HepG2 (cell line): ENCODE results near the gene WDR48. TPM values are rescaled to one million over a fixed set of nuclear protein-coding genes. Genes with fewer than 3 reads are reported as not detected.
A peak's percentile ranks its signal among the peaks of the same experiment; 100 is the strongest.

ENCODE experiments used
- ATAC-seq: fragments of 200-7000 bp; cut with Tn5 transposase; 3 replicates; pipeline ENCODE4 v1.9.1; 2020; ENCODE audit warnings: mild to moderate bottlenecking, moderate library complexity
- BruUV-seq: library from RNA; stranded (reverse); fragments of 400-500 nt; replicated peaks from 2 replicates; lab custom pipeline; 2021; lab: Mats Ljungman, UMichigan
- CTCF ChIA-PET: fragments of 300-600 bp; formaldehyde crosslinking; extraction: SDS; loops from one replicate; lab custom pipeline; 2021; ENCODE audit warnings: low total read pairs, inconsistent platforms, low intra/inter-chr PET ratio; lab: Yijun Ruan, JAX
- POLR2A ChIA-PET: fragments of 350-600 bp; sonication (Branson Sonifier 250); formaldehyde crosslinking; loops from one replicate; lab custom pipeline; 2020; ENCODE audit warnings: antibody characterized with exemption, inconsistent platforms; lab: Yijun Ruan, JAX
- DNase-seq: peaks from one replicate; pipeline ENCODE4 v3.0.0-alpha.2; 2015; ENCODE audit warnings: low spot score
- FAIRE-seq: peaks from 3 replicates; lab custom pipeline; 2011; peaks lifted over from hg19 to GRCh38; lab: Jason Lieb, UNC
- H2AFZ ChIP-seq: one replicate; pipeline ENCODE4 v1.6.1; 2011; ENCODE audit warnings: low read length, inconsistent platforms
- H3K27ac ChIP-seq: fragments of 300-600 bp; 3 replicates; pipeline ENCODE4 v1.8.0; 2011; ENCODE audit warnings: mixed run types, mild to moderate bottlenecking, mixed read lengths, low read length, inconsistent platforms; ENCODE audit not compliant: insufficient read depth; ENCODE audit errors: extremely low read length
- H3K27me3 ChIP-seq, 2 experiments: fragments of 200-600 bp in 1 of 2; 2 replicates in 1 of 2; 3 replicates in 1 of 2; pipeline versions ENCODE4 v1.6.0 to v1.8.0; 2011; ENCODE audit warnings: low read length in 2 of 2, mild to moderate bottlenecking in 2 of 2, moderate library complexity in 2 of 2, inconsistent platforms in 1 of 2; ENCODE audit not compliant: insufficient read depth in 2 of 2, control insufficient read depth in 1 of 2
- H3K36me3 ChIP-seq, 2 experiments: fragments of 200-600 bp in 1 of 2; replicated peaks in 1 of 2; 2 replicates in 1 of 2; 3 replicates in 1 of 2; pipeline versions ENCODE4 v1.5.1 to v1.8.0; 2011; ENCODE audit warnings: low read length in 2 of 2, inconsistent platforms in 1 of 2; ENCODE audit not compliant: insufficient read depth in 2 of 2, control insufficient read depth in 1 of 2
- H3K4me1 ChIP-seq: 2 replicates; pipeline ENCODE4 v1.5.1; 2012; ENCODE audit warnings: low read length, inconsistent platforms; ENCODE audit not compliant: insufficient read depth
- H3K4me2 ChIP-seq: 2 replicates; pipeline ENCODE4 v1.6.0; 2011; ENCODE audit warnings: low read depth, low read length, inconsistent platforms
- H3K4me3 ChIP-seq, 3 experiments: fragments of 200-600 bp in 1 of 3; sonication (generic), shearing (Covaris generic) in 1 of 3; replicated peaks in 1 of 3; 2 replicates each; pipeline ENCODE4 v1.5.1; 2011 to 2016; ENCODE audit warnings: low read length in 3 of 3, inconsistent platforms in 2 of 3, low read depth in 2 of 3, mild to moderate bottlenecking in 2 of 3, control low read depth in 1 of 3, mixed read lengths in 1 of 3; ENCODE audit not compliant: insufficient read depth in 1 of 3
- H3K79me2 ChIP-seq: one replicate; pipeline ENCODE4 v1.6.1; 2011; ENCODE audit warnings: low read length, inconsistent platforms; ENCODE audit not compliant: insufficient read depth
- H3K9ac ChIP-seq: 2 replicates; pipeline ENCODE4 v1.6.0; 2011; ENCODE audit warnings: mild to moderate bottlenecking, low read depth, low read length, inconsistent platforms; ENCODE audit not compliant: insufficient read depth
- H3K9me3 ChIP-seq: 2 replicates; pipeline ENCODE4 v1.5.1; 2012; ENCODE audit warnings: mild to moderate bottlenecking, low read length
- H4K20me1 ChIP-seq: 2 replicates; pipeline ENCODE4 v1.6.0; 2011; ENCODE audit warnings: inconsistent platforms, mild to moderate bottlenecking, low read length, moderate library complexity; ENCODE audit not compliant: insufficient read depth
- DZIP1 ChIP-seq: sonication (generic); formaldehyde crosslinking; IDR thresholded peaks from 2 replicates; pipeline ENCODE4 v1.5.0; 2020; ENCODE audit warnings: mild to moderate bottlenecking, missing genetic modification reagents
- ETS1 ChIP-seq: sonication (generic); formaldehyde crosslinking; IDR thresholded peaks from 2 replicates; pipeline ENCODE4 v1.4.0; 2020; ENCODE audit warnings: missing genetic modification reagents
- HINFP ChIP-seq: sonication (generic); formaldehyde crosslinking; IDR thresholded peaks from 2 replicates; pipeline ENCODE4 v1.4.0; 2020; ENCODE audit warnings: low read depth, mild to moderate bottlenecking, missing genetic modification reagents
- MTA1 ChIP-seq: sonication (generic); formaldehyde crosslinking; IDR thresholded peaks from 2 replicates; pipeline ENCODE4 v1.4.0; 2020; ENCODE audit warnings: missing genetic modification reagents, mild to moderate bottlenecking, borderline replicate concordance
- PBX2 ChIP-seq: IDR thresholded peaks from 2 replicates; pipeline ENCODE4 v1.6.1; 2016; ENCODE audit warnings: control low read depth
- TEAD3 ChIP-seq: optimal IDR thresholded peaks from 2 replicates; pipeline ENCODE3; 2016; ENCODE audit warnings: borderline replicate concordance
- ZBTB43 ChIP-seq: sonication (generic); formaldehyde crosslinking; conservative IDR thresholded peaks from 2 replicates; pipeline ENCODE4 v1.4.0; 2020; ENCODE audit warnings: missing genetic modification reagents
- ZFP36 ChIP-seq: fragments of 150-350 bp; IDR thresholded peaks from 2 replicates; pipeline ENCODE4 v1.6.1; 2018; ENCODE audit warnings: borderline replicate concordance, low read length, low read depth; ENCODE audit not compliant: partially characterized antibody
- ZNF12 ChIP-seq: sonication (generic); formaldehyde crosslinking; IDR thresholded peaks from 2 replicates; pipeline ENCODE4 v1.5.0; 2020; ENCODE audit warnings: missing genetic modification reagents
- ZNF224 ChIP-seq: sonication (generic); formaldehyde crosslinking; IDR thresholded peaks from 2 replicates; pipeline ENCODE4 v1.5.0; 2020; ENCODE audit warnings: mild to moderate bottlenecking, missing genetic modification reagents
- ZNF414 ChIP-seq: sonication (generic); formaldehyde crosslinking; IDR thresholded peaks from 2 replicates; pipeline ENCODE4 v1.5.0; 2020; ENCODE audit warnings: missing genetic modification reagents
- ZNF615 ChIP-seq: sonication (generic); formaldehyde crosslinking; IDR thresholded peaks from 2 replicates; pipeline ENCODE4 v1.5.0; 2020; ENCODE audit warnings: mild to moderate bottlenecking, missing genetic modification reagents, borderline replicate concordance
- ZNF75D ChIP-seq: sonication (generic); formaldehyde crosslinking; IDR thresholded peaks from 2 replicates; pipeline ENCODE4 v1.8.1; 2023; ENCODE audit warnings: missing genetic modification reagents, mild to moderate bottlenecking, borderline replicate concordance
- WGBS: methylation state at CpG from one replicate; pipeline ENCODE4 v1.1.6; 2017; ENCODE audit warnings: low lambda C conversion rate; 5-methylcytosine and 5-hydroxymethylcytosine counted together
- in situ Hi-C: cut with HindIII; loops from 2 replicates; pipeline ENCODE4 v1.10.0; 2017; ENCODE audit warnings: low pct_unique_long_range_greater_than_20kb; ENCODE audit not compliant: extremely low pct_ligation_motif_present
- intact Hi-C: fragments of 100-400 bp; cut with micrococcal nuclease; formaldehyde crosslinking; loops from one replicate; pipeline ENCODE4 v1.10.0; 2022; ENCODE audit not compliant: unreplicated experiment
- polyA plus RNA-seq, 8 experiments: library from polyadenylated mRNA; depleted of rRNA in 3 of 8; stranded (reverse) in 7 of 8; unstranded in 1 of 8; fragments of >200 nt; fragmentation: Illumina TruSeq in 4 of 8; extraction: Trizol in 4 of 8; gene quantifications; 2 replicates each; pipeline versions ENCODE4 v1.2.1 to v1.2.3, GENCODE V29; 2011 to 2016; ENCODE audit warnings: low read depth in 4 of 8, missing spikeins in 1 of 8, mixed read lengths in 1 of 8; ENCODE audit not compliant: insufficient read depth in 1 of 8
- total RNA-seq, 5 experiments: library from RNA; depleted of rRNA; stranded (reverse); fragments of >200 nt; fragmentation: Illumina TruSeq; extraction: Trizol; gene quantifications; 2 replicates each; pipeline ENCODE4 v1.2.3, GENCODE V29; 2016; ENCODE audit warnings: low read depth in 1 of 5

WDR48 gene
- total and polyA plus RNA-seq, 2 of the 13 experiments (the other 11 are each of a cell fraction or from before 2014, with no cell fraction given) = 29.2 to 31.2 TPM

- no peak for FAIRE-seq
- no peak overlapping the region for H3K27ac ChIP-seq
- WGBS = 24% methylated on average over 2 of the region's 2 CpGs
These were observed 56.4 kb downstream of the WDR48 start for GRCh38 chr3:39108200-39108710.

More at GRCh38 chr3:39108200-39108710, 56.4 kb downstream of the WDR48 start:
- POLR2A ChIA-PET = interaction anchor here (0.7 to 1.0 kb wide), 4 partner anchors 20 to 180 kb away, joined by 3 read pairs; no protein-coding TSS in a partner anchor
- Histone ChIP-seq H3K79me2 (peaks cover 20% of the 10 kb centered on the region), H2AFZ (no peak overlapping the region), H3K4me1 (peaks cover 38% of the 10 kb centered on the region)
- CTCF ChIA-PET = no interaction called here
- in situ Hi-C loops = no loop called here
- TF ChIP-seq ZNF615 (CRISPR knock-in tag) = no peak
- no peak for TF ChIP-seq PBX2 (CRISPR knock-in tag)
- TF ChIP-seq TEAD3 = no peak
- TF ChIP-seq DZIP1 (CRISPR knock-in tag) = no peak
- TF ChIP-seq ZBTB43 (CRISPR knock-in tag) = no peak
- no peak for TF ChIP-seq HINFP (CRISPR knock-in tag)
- no peak for TF ChIP-seq ZNF224 (CRISPR knock-in tag)
- no peak for TF ChIP-seq ZNF12 (CRISPR knock-in tag)
- no peak for TF ChIP-seq ETS1
- no peak for TF ChIP-seq ZFP36
- TF ChIP-seq ZNF75D (CRISPR knock-in tag) = no peak
- TF ChIP-seq MTA1 (CRISPR knock-in tag) = no peak
- no peak for TF ChIP-seq ZNF414 (CRISPR knock-in tag)
- TF ChIP-seq, all 625 proteins: peak for 0
- no peaks in the 10 kb centered on the region for H3K9me3 ChIP-seq
- intact Hi-C loops = loop anchor here (5.0 kb wide), 1 partner anchor 179 kb away; no protein-coding TSS in a partner anchor
- H3K36me3 ChIP-seq = no peaks in the 10 kb centered on the region
- no peak for ATAC-seq
- DNase-seq = no peak
- H4K20me1 ChIP-seq = no peaks in the 10 kb centered on the region
- no TSS peak for BruUV-seq
- peak overlapping the region; percentile 85 to 94 (median 87) for H3K4me3 ChIP-seq
- peak overlapping the region; percentile 90; the same call in 1 of the 2 replicates for H3K9ac ChIP-seq
- no peaks in the 10 kb centered on the region; a peak in 1 of 5 replicates for H3K27me3 ChIP-seq
- H3K4me2 ChIP-seq = peak overlapping the region; percentile 97
